Heart right ventricle (tissue), 16 donors: Measurements from ENCODE around the gene MMP23B. TPM values are rescaled to one million over a fixed set of nuclear protein-coding genes. Genes with fewer than 3 reads are reported as not detected.
"Not testable (repeated sequence)": the region's sequence is repeated elsewhere in the genome, so short reads cannot be mapped to it uniquely, and the experiment has no call there.

Experiments used
- ATAC-seq, 8 donors: fragments of 200-7000 bp; cut with Tn5 transposase; one replicate each; pipeline ENCODE4 v1.9.1; 2020; ENCODE audit warnings: mild to moderate bottlenecking in 8 of 8, moderate library complexity in 8 of 8, moderate number of reproducible peaks in 1 of 8
- DNase-seq, 2 donors: peaks; one replicate each; pipeline ENCODE4 v3.0.0-alpha.2; 2020
- H3K27ac ChIP-seq, 10 donors: fragments of 200-600 bp; sonication (generic) in 2 of 10; one replicate each; pipeline versions ENCODE4 v1.5.0 to v1.8.0; 2020 to 2022; ENCODE audit warnings: mild to moderate bottlenecking in 3 of 10
- H3K27me3 ChIP-seq, 7 donors: fragments of 200-600 bp; one replicate each; pipeline ENCODE4 v1.8.0; 2021 to 2022; ENCODE audit warnings: mild to moderate bottlenecking in 2 of 7
- H3K36me3 ChIP-seq, 9 donors: fragments of 200-600 bp; sonication (generic) in 1 of 9; one replicate each; pipeline versions ENCODE4 v1.5.0 to v1.8.0; 2020 to 2022; ENCODE audit warnings: mild to moderate bottlenecking in 2 of 9
- H3K4me1 ChIP-seq, 9 donors: fragments of 200-600 bp; sonication (generic) in 1 of 9; one replicate each; pipeline versions ENCODE4 v1.5.0 to v1.8.0; 2020 to 2022; ENCODE audit warnings: mild to moderate bottlenecking in 4 of 9
- H3K4me3 ChIP-seq, 10 donors: fragments of 200-600 bp; sonication (generic) in 2 of 10; one replicate each; pipeline versions ENCODE4 v1.5.0 to v1.8.0; 2020 to 2022; ENCODE audit warnings: mild to moderate bottlenecking in 7 of 10, moderate library complexity in 2 of 10
- H3K9me3 ChIP-seq, 11 donors: fragments of 200-600 bp in 10 of 11; sonication (generic) in 2 of 11; one replicate each; pipeline versions ENCODE4 v1.5.0 to v1.8.0; 2013 to 2022; ENCODE audit warnings: mild to moderate bottlenecking in 2 of 11, control low read depth in 1 of 11, moderate library complexity in 1 of 11
- CTCF ChIP-seq, 9 donors: fragments of 200-600 bp; sonication (generic) in 2 of 9; IDR thresholded peaks; one replicate each; pipeline versions ENCODE4 v1.5.0 to v1.8.0; 2021 to 2022; ENCODE audit warnings: antibody characterized with exemption in 9 of 9, mild to moderate bottlenecking in 5 of 9, moderate library complexity in 1 of 9
- WGBS, 2 donors: extraction: QIAGEN DNeasy Blood & Tissue Kit; methylation state at CpG; one replicate each; pipeline ENCODE4 v1.1.7; 2013; ENCODE audit warnings: inconsistent platforms in 1 of 2; 5-methylcytosine and 5-hydroxymethylcytosine counted together
- intact Hi-C, 10 donors: fragments of 100-400 bp; cut with DNase I; formaldehyde crosslinking; loops; one replicate each; pipeline versions ENCODE4 v1.11.1 to v1.14.2; 2022
- polyA plus RNA-seq, 2 donors: library from polyadenylated mRNA; stranded (reverse); fragments of 200-250 nt; gene quantifications; one replicate each; pipeline ENCODE4 v1.2.3, GENCODE V29; 2013
- total RNA-seq, 10 donors: library from RNA; stranded (reverse); fragmentation: NEBNext Ultra II Directional in 3 of 10; extraction: Animal tissue kit (Norgen Biotek cat#: 25700) in 3 of 10; gene quantifications; one replicate each; pipeline versions ENCODE4 v1.2.1 to v1.2.4, GENCODE V29; 2021 to 2023
- donor health status: Arrhythmogenic right ventricular cardiomyopathy.
- donor health status: ischemic (EF 13 %, LVEDD 7.1; RV severe dilation, severe dysfunction).
- donor health status: healthy with polysubstance abuse.
- donor health status: DM: no; HTN: yes; CAD: no.
- donor health status: DM: no; HTN: no; CAD: no.
- donor health status: ischemic (EF 25% LVEDD 6.9; RV normal size, moderate dysfunction).
- donor health status: ischemic (EF 25% LVEDD 5.7; RV mildly dilated, moderate dysfunction).
- donor health status: healthy.
- donor health status: DM: yes; HTN: yes; CAD: no.
- donor health status: Ischemic cardiomyopathy.
- donor health status: ischemic (EF 35%, LVEDD 5.7; RV mildly dilated, moderate dysfunction).
- donor health status: nonischemic (EF 11% LVEDD 7.7; RV severe dilation, severe dysfunction).
- donor health status: DM: yes; HTN: yes; CAD: no.
- donor health status: PGD.
- donor health status: ischemic (EF 29% LVEDD 5.4; RV normal size, mild dysfunction).
- donor health status: nonischemic (EF 23%, LVEDD 6.1; RV moderate dilation, normal function).

The MMP23B gene
- total and polyA plus RNA-seq, 12 donors: 14.2 to 113 (median 63.1) TPM

DNA sequence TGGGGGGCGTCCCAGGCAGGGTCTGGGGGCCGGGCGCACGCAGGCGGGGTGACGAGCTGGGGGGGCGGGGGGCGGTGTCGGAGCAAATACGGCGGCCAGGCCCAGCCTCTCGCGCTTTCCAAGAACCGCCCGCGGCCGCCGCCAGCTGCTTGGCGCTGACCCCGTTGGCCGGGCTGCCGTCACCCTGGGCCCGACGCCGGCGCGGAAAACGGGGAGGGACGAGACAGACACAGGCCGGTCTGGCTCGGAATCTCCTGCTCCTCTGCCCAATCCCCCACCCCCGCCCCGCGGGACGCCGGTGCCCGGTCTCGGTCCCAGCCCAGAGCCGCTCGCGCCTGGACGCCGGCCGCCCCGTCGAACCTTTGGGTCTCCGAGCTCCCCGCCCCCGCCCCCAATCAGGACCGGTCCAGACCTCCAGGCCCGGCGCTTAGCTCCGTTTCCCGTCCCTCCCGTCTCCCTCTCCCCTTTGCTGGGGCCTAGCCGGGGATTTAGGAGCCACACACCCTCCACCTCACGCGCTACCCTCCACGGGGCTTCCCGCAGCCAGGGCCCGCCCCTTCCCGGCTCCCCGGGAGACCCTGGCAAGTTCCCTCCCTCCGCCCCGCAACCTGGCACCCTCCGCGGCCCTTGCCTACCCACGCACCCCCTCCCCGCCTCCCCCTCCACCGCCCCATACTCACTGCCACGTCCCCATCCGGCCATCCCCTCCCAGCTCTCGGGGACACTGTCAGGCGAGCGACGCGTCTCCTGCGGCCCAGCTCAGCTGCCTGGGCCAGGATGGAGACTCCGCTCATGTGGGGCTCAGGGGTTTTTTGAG, 800 bp upstream of the MMP23B start:
- DNase-seq (peak; percentile 76 to 77), ATAC-seq (peak; percentile 43 to 64 (median 60))
- Histone ChIP-seq H3K27me3 (peaks cover 0 to 41% (median 15%) of the 10 kb centered on the region in 7 donors), H3K4me1 (peaks cover 0 to 21% (median 8%) of the 10 kb centered on the region in 9 donors), H3K4me3 (peak overlapping the region in 9 of 10 donors; percentile 19 to 47 (median 45)), H3K27ac (peak overlapping the region; percentile 52 to 92 (median 82)), H3K9me3 (no peaks in the 10 kb centered on the region), H3K36me3 (peaks cover 0 to 34% (median 8%) of the 10 kb centered on the region in 9 donors)
- WGBS, 2 donors: 23 to 24% methylated on average over 55 to 79 of the region's 79 CpGs
- intact Hi-C loops: no loop called here
- TF ChIP-seq CTCF (IDR thresholded peaks at IDR 0.05): no peak

- H3K4me3 ChIP-seq, intact Hi-C loops, DNase-seq, H3K9me3 ChIP-seq, H3K27ac ChIP-seq: not testable (repeated sequence)
- peaks cover 0 to 36% (median 15%) of the 10 kb centered on the region in 7 donors for H3K27me3 ChIP-seq
- peaks cover 0 to 33% (median 15%) of the 10 kb centered on the region in 9 donors for H3K36me3 ChIP-seq
- WGBS, 2 donors: no CpG with 5 or more reads among the region's 35 CpGs
- peak in 7 of 8 donors; percentile 9 to 57 (median 47) for ATAC-seq
- H3K4me1 ChIP-seq: peaks cover 0 to 18% (median 8%) of the 10 kb centered on the region in 9 donors
Measured at GRCh38 chr1:1633409-1633808, 1.4 kb downstream of the MMP23B start.

- intact Hi-C loops, ATAC-seq, DNase-seq, H3K9me3 ChIP-seq, H3K4me3 ChIP-seq, H3K27ac ChIP-seq: not testable (repeated sequence)
- H3K36me3 ChIP-seq: peaks cover 0 to 31% (median 8%) of the 10 kb centered on the region in 9 donors
- H3K4me1 ChIP-seq: peaks cover 0 to 18% (median 8%) of the 10 kb centered on the region in 9 donors
- H3K27me3 ChIP-seq: peaks cover 0 to 25% (median 14%) of the 10 kb centered on the region in 7 donors
- 93% methylated on average over 9 of the region's 13 CpGs for WGBS, 2 donors
Measured at GRCh38 chr1:1634613-1635012, 2.6 kb downstream of the MMP23B start.

DNA sequence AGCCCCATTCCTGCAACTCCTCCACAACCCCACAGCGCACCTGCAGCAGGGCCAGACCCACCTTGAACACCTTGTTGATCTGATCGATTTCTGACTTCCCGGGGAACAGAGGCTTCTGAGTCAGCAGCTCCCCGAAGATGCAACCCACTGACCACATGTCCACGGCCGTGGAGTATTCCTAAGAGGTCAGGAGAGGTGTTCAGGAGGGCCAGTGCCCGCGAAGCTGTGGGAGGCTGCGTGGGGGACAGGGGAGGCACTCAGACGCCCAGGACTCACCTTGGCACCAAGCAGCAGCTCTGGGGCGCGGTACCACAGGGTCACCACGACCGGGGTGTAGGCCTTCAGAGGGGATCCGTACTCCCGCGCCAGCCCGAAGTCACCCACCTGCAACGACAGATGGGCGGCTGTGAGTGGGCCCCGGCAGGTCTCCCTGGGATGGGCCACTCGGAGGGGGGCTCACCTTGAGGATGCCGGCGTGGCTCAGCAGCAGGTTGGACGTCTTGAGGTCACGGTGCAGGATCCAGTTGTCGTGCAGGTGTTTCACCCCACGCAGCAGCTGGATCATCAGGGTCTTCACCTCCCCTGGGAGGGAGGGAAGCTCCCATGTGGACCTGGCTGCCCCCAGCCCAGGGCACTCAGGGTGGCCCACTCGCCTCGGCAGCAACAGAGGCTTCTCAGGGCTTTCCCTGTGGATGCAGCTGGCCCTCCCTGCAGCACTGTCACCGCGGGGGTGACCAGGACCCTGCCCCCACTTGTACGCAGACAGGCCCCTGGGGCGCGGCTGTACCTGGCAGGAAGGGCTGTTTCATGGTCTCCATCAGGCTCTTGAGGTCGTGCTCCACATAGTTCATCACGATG, 4.9 kb downstream of the MMP23B start:
- DNase-seq, H3K27me3 ChIP-seq, intact Hi-C loops, H3K27ac ChIP-seq, H3K4me3 ChIP-seq, ATAC-seq, H3K4me1 ChIP-seq, H3K9me3 ChIP-seq: not testable (repeated sequence)
- 90 to 95% methylated on average over 37 of the region's 37 CpGs for WGBS, 2 donors
- H3K36me3 ChIP-seq: peaks cover 0 to 43% (median 8%) of the 10 kb centered on the region in 9 donors

GRCh38 chr1:1637479-1637875, 5.5 kb downstream of the MMP23B start:
- peaks cover 0 to 43% (median 8%) of the 10 kb centered on the region in 9 donors for H3K36me3 ChIP-seq
- intact Hi-C loops, H3K9me3 ChIP-seq, H3K4me3 ChIP-seq, H3K27ac ChIP-seq, ATAC-seq, H3K4me1 ChIP-seq, DNase-seq, H3K27me3 ChIP-seq: not testable (repeated sequence)
- WGBS, 2 donors: 87 to 93% methylated on average over 14 of the region's 14 CpGs

- ATAC-seq: not testable (repeated sequence)
- H3K36me3 ChIP-seq: peaks cover 0 to 46% (median 8%) of the 10 kb centered on the region in 9 donors
Measured at GRCh38 chr1:1638528-1638927, 6.6 kb downstream of the MMP23B start.

GRCh38 chr1:1639368-1639767, 7.4 kb downstream of the MMP23B start:
- ATAC-seq, H3K4me1 ChIP-seq, intact Hi-C loops, H3K9me3 ChIP-seq, H3K27me3 ChIP-seq, H3K4me3 ChIP-seq, H3K27ac ChIP-seq, DNase-seq: not testable (repeated sequence)
- WGBS, 2 donors: 90 to 96% methylated on average over 15 to 16 of the region's 16 CpGs
- peaks cover 0 to 46% (median 8%) of the 10 kb centered on the region in 9 donors for H3K36me3 ChIP-seq

More at GRCh38 chr1:1638528-1638927, 6.6 kb downstream of the MMP23B start:
- H3K27me3 ChIP-seq, H3K4me1 ChIP-seq, H3K4me3 ChIP-seq, H3K27ac ChIP-seq, H3K9me3 ChIP-seq, intact Hi-C loops, DNase-seq: not testable (repeated sequence)
- 91 to 99% methylated on average over 8 to 9 of the region's 13 CpGs for WGBS, 2 donors

DNA sequence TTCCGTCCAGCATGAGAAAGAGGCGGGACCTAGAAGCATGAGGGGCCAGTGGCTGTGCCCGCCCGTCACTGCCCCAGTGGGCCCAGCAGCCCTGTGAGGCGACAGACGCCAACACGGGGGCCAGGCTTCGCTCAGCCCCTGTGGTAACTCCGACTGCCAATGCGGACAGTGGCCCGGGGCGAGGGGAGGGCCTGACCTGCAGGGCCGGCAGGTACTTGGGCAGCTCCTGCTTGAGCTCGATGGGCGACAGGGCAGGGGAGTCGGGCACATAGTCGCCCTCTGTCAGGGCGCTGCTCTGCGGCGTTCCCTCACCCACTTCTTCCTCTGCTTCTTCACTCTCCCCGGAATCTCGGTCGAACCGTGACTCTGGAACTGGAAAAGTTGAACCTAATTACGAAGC, 8.1 kb downstream of the MMP23B start:
- ATAC-seq, H3K27ac ChIP-seq, intact Hi-C loops, H3K4me3 ChIP-seq, H3K4me1 ChIP-seq, H3K27me3 ChIP-seq, DNase-seq, H3K9me3 ChIP-seq: not testable (repeated sequence)
- peaks cover 0 to 50% (median 8%) of the 10 kb centered on the region in 9 donors for H3K36me3 ChIP-seq
- 93 to 100% methylated on average over 13 to 16 of the region's 25 CpGs for WGBS, 2 donors

DNA sequence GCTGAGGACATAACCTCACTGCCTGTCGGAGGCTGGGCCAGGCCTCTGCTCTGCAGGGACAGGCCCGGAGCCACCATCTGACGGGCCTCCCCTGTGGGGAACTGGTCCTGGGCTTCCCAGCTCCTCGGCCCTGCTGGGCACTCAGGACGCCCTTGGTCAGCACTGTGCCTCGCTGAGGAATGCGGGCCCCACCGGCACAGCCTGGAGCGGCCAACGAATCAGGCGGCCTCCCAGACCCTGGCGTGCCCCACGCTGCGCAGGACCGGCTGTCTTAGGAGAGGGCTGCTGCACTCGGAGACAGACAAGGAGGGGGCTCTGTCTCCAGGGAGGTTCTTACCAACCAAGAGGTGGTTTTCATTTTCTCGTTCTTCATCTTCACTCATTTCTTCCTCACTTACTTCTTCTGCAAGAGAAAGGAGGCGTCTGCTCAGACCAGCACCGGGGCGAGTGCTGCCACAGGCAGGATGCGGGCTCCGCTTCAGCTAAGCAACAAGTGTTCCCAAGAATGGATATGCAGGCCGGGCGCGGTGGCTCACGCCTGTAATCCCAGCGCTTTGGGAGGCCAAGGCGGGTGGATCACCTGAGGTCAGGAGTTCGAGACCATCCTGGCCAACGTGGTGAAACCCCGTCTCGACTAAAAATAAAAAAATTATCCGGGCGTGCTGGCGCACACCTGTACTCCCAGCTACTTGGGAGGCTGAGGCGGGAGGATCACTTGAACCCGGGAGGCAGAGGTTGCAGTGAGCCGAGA, 8.9 kb downstream of the MMP23B start:
- ATAC-seq: peak in 1 of 8 donors; percentile 10
- H3K27me3 ChIP-seq, H3K4me1 ChIP-seq, H3K27ac ChIP-seq, H3K9me3 ChIP-seq, intact Hi-C loops, H3K4me3 ChIP-seq, DNase-seq: not testable (repeated sequence)
- H3K36me3 ChIP-seq: peaks cover 0 to 53% (median 12%) of the 10 kb centered on the region in 9 donors
- WGBS, 2 donors: 95% methylated on average over 20 to 30 of the region's 38 CpGs
